Right atrium auricular region (tissue), 2 donors: Measurements from ENCODE around the gene TMEM14B. TPM values are rescaled to one million over a fixed set of nuclear protein-coding genes. Genes with fewer than 3 reads are reported as not detected.

ENCODE experiments used
- DNase-seq: peaks from one replicate; pipeline ENCODE4 v3.0.0-alpha.2; 2019; ENCODE audit warnings: low spot score
- H3K27ac ChIP-seq, 2 donors: fragments of 200-600 bp; sonication (generic); 1 replicate in 1 of 2; 2 replicates in 1 of 2; pipeline ENCODE4 v1.5.1; 2016 to 2019
- H3K27me3 ChIP-seq, 2 donors: fragments of 200-600 bp; sonication (generic); one replicate each; pipeline versions ENCODE4 v1.5.1 to v1.6.0; 2017 to 2019
- H3K36me3 ChIP-seq: fragments of 200-600 bp; sonication (generic); one replicate; pipeline ENCODE4 v1.5.1; 2016
- H3K4me1 ChIP-seq, 2 donors: fragments of 200-600 bp; sonication (generic); one replicate each; pipeline versions ENCODE4 v1.5.1 to v1.6.0; 2017 to 2019
- H3K4me3 ChIP-seq, 2 donors: fragments of 200-600 bp; sonication (generic); 1 replicate in 1 of 2; 2 replicates in 1 of 2; pipeline ENCODE4 v1.5.1; 2017 to 2019; ENCODE audit warnings: mild to moderate bottlenecking in 1 of 2, moderate library complexity in 1 of 2
- H3K9me3 ChIP-seq, 2 donors: fragments of 200-600 bp; sonication (generic); one replicate each; pipeline ENCODE4 v1.5.1; 2019
- CTCF ChIP-seq, 2 donors: fragments of 200-600 bp; sonication (generic); IDR thresholded peaks; one replicate each; pipeline ENCODE4 v1.5.1; 2019; ENCODE audit warnings: antibody characterized with exemption in 2 of 2
- total RNA-seq, 2 donors: library from RNA; depleted of rRNA; stranded (reverse); fragments of >200 nt; gene quantifications; one replicate each; pipeline ENCODE4 v1.1.0, GENCODE V29; 2016

Gene TMEM14B
- total RNA-seq, 2 donors from 2014 or later = 93.5 to 100 TPM

DNA sequence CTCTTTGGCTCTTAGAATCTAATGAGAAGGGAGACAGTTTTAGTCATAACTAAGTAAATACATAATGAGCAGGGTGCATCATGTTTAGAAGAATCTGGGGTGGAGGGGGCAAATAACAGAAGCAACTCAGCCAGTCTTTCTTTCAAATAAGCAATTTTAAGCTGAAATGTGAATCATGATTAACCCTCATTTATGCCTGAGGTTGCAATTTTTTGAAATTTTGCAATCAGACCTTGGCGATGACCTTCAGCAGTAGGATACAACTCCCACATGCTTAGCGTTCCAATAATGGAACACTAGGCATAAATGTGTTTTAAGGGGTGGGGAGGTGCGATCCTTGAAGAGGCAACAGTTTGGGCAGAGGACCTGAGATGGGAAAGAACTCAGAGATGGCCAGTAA is 30.6 kb downstream of the TMEM14B start:
- no peak for DNase-seq
- no peak for TF ChIP-seq CTCF (IDR thresholded peaks at IDR 0.05)

DNA sequence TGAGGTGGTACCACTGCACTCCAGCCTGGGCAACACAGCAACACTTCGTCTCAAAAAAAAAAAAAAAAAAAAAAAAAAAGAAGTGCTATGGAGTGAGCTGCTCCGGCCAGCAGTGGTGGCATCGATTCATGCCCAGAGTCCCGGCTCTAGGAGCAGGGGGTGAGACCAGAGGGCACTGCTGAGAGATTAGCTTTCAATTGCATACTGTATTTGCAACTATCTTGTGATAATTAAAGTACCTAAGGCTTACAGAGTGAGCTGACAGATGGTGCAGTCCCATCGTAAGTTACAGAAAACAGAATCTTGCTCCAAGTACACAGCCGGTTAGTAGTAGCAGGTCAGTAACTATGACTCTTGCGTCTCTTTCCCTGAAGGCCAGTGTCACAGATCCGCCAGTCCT is 31.5 kb downstream of the TMEM14B start:
- no peak overlapping the region for H3K4me3 ChIP-seq
- no peaks in the 10 kb centered on the region for H3K4me1 ChIP-seq
- no peak for TF ChIP-seq CTCF (IDR thresholded peaks at IDR 0.05)
- no peaks in the 10 kb centered on the region for H3K27me3 ChIP-seq
- DNase-seq = no peak
- no peaks in the 10 kb centered on the region for H3K9me3 ChIP-seq
- H3K27ac ChIP-seq = no peak overlapping the region
- peaks cover 10% of the 10 kb centered on the region for H3K36me3 ChIP-seq

More for the DNA sequence above, 30.6 kb downstream of the TMEM14B start:
- H3K36me3 ChIP-seq = peaks cover 10% of the 10 kb centered on the region
- H3K4me3 ChIP-seq = no peak overlapping the region
- H3K27ac ChIP-seq = no peak overlapping the region
- no peaks in the 10 kb centered on the region for H3K4me1 ChIP-seq
- no peaks in the 10 kb centered on the region for H3K9me3 ChIP-seq
- no peaks in the 10 kb centered on the region for H3K27me3 ChIP-seq

DNA sequence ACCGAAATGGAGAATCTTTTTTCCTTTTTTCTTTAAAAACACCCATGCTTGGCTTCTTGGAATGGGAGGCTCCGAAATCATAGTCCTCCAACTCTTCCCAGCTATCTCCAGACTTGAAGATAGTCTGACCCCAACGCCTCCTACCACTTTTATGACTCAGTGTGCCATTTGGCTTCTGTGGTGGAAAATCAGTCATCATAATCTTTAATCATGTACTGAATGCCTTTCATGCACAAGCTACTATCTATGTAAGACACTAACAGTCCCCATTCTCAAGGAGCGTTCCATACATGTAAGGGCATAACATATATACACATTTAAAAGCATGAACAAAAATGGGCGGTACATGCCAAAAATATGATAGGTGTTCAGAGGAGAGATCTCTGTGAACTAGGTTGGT is 44.1 kb downstream of the TMEM14B start:
- Histone ChIP-seq H3K27ac (no peak overlapping the region), H3K27me3 (no peaks in the 10 kb centered on the region), H3K4me1 (no peaks in the 10 kb centered on the region), H3K9me3 (no peaks in the 10 kb centered on the region), H3K36me3 (no peaks in the 10 kb centered on the region), H3K4me3 (no peak overlapping the region)
- no peak for DNase-seq
- TF ChIP-seq CTCF (IDR thresholded peaks at IDR 0.05) = no peak

DNA sequence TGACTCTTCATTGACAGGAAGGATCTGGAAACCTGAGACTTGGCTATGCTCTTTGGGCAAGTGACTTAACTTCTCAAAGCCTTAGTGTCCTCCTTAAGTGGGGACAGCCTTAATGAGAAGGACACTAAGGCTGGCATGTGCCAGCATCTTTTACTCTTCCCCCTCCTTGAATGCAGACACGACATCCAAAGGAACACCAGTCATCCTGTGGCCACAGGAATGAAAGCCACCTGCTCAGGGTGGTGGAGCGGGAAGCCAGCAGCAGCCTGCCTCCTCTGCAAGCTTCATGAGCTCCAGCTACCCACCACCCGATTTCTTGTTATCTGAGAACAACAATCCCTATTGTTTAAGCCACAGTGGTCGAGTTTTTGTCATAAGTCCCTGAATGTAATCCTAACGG is 44.5 kb downstream of the TMEM14B start:
- H3K9me3 ChIP-seq = no peaks in the 10 kb centered on the region
- no peaks in the 10 kb centered on the region for H3K36me3 ChIP-seq
- TF ChIP-seq CTCF (IDR thresholded peaks at IDR 0.05) = no peak
- no peak overlapping the region for H3K27ac ChIP-seq
- no peak for DNase-seq
- no peak overlapping the region for H3K4me3 ChIP-seq
- no peaks in the 10 kb centered on the region for H3K27me3 ChIP-seq
- no peaks in the 10 kb centered on the region for H3K4me1 ChIP-seq

DNA sequence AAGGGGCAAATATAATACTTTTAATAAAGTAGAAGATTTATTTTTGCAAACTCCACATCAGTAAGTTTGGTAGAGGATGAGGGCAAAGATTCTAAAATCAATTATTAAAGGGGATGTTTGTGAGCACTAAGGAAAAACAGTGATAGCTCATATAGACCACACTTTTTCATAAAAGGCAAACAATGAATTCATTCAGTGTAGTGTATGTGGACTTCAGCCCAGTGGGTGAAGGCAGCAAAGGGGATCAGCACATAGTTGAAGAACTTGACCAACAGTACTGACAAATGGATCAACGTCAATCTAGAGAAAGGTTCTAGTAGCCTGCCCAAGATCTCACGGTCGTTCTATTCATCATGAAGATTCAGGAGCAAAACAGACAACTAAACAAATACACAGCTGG is 45.4 kb downstream of the TMEM14B start:
- no peaks in the 10 kb centered on the region for H3K4me1 ChIP-seq
- H3K4me3 ChIP-seq = no peak overlapping the region
- no peaks in the 10 kb centered on the region for H3K27me3 ChIP-seq
- no peaks in the 10 kb centered on the region for H3K36me3 ChIP-seq
- TF ChIP-seq CTCF (IDR thresholded peaks at IDR 0.05) = no peak
- DNase-seq = no peak
- H3K27ac ChIP-seq = no peak overlapping the region
- no peaks in the 10 kb centered on the region for H3K9me3 ChIP-seq

DNA sequence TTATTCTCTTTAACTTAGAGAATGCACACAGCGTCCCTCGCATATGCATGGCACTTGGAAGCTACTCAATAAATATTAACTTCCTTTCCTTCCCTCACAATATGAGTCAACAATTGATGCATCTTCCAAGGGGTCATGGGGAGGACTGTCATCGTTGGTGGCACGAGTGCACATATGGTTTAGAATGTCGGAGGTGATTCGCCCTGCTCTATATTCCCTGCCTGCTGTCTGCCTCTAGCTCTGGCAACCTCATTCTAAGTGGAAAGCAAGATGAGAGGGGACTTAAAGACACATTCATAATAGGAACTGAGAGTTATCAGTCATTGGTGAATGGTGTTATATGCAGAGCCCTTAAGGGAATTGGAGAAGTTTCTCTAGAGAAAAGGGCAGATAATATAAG is 46.1 kb downstream of the TMEM14B start:
- Histone ChIP-seq H3K9me3 (no peaks in the 10 kb centered on the region), H3K27me3 (no peaks in the 10 kb centered on the region), H3K4me1 (no peaks in the 10 kb centered on the region), H3K36me3 (no peaks in the 10 kb centered on the region), H3K4me3 (no peak overlapping the region), H3K27ac (no peak overlapping the region)
- no peak for DNase-seq
- no peak for TF ChIP-seq CTCF (IDR thresholded peaks at IDR 0.05)
